Muscle layer of duodenum (tissue), 2 donors: ENCODE data around the gene BSPH1.
"Not testable (repeated sequence)": the region's sequence is repeated elsewhere in the genome, so short reads cannot be mapped to it uniquely, and the experiment has no call there.

Experiments used
- H3K27ac ChIP-seq: one replicate; pipeline ENCODE4 v1.7.0; 2013; ENCODE audit warnings: mild to moderate bottlenecking, low read length
- H3K27me3 ChIP-seq: one replicate; pipeline ENCODE4 v1.7.0; 2013; ENCODE audit warnings: low read depth, mild to moderate bottlenecking, control low read depth, low read length
- H3K36me3 ChIP-seq, 2 donors: one replicate each; pipeline ENCODE4 v1.7.0; 2013; ENCODE audit warnings: low read length in 2 of 2, control low read depth in 1 of 2, mild to moderate bottlenecking in 1 of 2; ENCODE audit not compliant: insufficient read depth in 2 of 2, control insufficient read depth in 1 of 2
- H3K4me1 ChIP-seq, 2 donors: one replicate each; pipeline ENCODE4 v1.7.0; 2013; ENCODE audit warnings: low read length in 2 of 2, mild to moderate bottlenecking in 2 of 2, control low read depth in 1 of 2, moderate library complexity in 1 of 2; ENCODE audit not compliant: insufficient read depth in 2 of 2, control insufficient read depth in 1 of 2
- H3K4me3 ChIP-seq, 2 donors: one replicate each; pipeline ENCODE4 v1.7.0; 2013; ENCODE audit warnings: low read length in 2 of 2, low read depth in 1 of 2, mild to moderate bottlenecking in 1 of 2
- H3K9me3 ChIP-seq, 2 donors: one replicate each; pipeline ENCODE4 v1.7.0; 2013; ENCODE audit warnings: low read length in 2 of 2, control low read depth in 1 of 2, mild to moderate bottlenecking in 1 of 2; ENCODE audit not compliant: control insufficient read depth in 1 of 2
- donor health status: healthy.

The BSPH1 gene

DNA sequence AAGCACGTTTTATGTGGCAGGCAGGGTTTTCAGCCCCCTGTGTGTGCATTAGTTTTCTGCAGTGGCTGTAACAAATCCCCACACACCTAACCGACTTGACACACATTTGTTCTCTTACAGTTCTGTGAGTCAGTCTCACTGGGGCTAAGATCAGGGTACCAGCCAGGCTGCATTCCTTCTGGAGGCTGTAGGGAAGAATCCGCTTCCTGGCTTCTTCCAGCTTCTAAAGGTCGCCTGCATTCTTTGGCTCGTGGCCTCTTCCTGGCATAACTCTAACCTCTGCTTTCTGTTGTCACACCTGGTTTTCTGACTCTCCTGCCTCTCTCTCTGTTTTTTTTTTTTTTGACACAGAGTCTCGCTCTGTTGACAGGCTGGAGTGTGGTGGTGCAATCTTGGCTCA is 8.9 kb upstream of the BSPH1 start:
- H3K36me3 ChIP-seq: no peaks in the 10 kb centered on the region
- H3K27ac ChIP-seq: no peak overlapping the region
- no peak overlapping the region for H3K4me3 ChIP-seq
- H3K27me3 ChIP-seq: no peaks in the 10 kb centered on the region
- H3K9me3 ChIP-seq: no peaks in the 10 kb centered on the region
- no peaks in the 10 kb centered on the region for H3K4me1 ChIP-seq

DNA sequence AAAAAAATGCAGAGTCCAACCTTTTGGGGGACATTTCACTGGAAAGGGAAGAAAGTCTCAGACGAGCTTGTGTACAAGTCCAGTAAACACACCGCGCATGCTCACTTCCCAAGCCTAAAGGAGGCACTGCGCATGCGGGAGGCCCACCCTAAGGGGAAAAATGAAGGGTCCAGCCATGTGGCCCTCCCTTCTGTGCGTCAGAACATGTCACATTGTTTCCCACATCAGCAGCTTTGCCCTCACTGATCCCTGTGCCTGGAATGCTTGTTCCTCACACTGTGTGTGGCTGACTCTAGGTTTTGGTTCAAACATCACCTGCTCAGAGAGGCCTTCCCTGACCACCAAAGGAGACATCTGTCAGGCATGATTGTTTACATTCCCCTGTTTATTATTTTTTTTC is 6.8 kb upstream of the BSPH1 start:
- Histone ChIP-seq H3K4me3 (no peak overlapping the region), H3K27me3 (no peaks in the 10 kb centered on the region), H3K4me1 (no peaks in the 10 kb centered on the region)

DNA sequence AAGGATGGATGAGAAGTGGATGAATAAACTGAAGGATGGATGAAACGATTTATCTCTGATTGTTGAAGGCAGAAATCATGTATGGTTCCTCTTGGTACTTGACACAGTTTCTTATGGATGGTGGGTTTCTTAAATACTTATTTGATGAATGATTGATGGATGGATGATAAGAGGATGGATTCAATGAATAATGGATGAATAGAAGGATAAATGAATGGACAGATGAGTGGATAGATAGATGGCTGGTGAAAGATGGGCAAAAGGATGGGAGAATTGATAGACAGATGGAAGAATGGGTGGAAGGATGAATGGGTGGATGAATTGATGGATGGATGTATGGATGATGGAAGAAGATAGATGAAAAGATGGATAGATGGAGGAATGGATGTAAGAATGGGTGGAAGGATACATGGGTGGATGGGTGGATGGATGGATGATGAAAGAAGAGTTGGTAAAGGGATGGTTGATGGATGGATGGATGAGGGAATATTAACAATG is 4.3 kb upstream of the BSPH1 start:
- Histone ChIP-seq H3K36me3 (no peaks in the 10 kb centered on the region), H3K27ac (no peak overlapping the region), H3K4me3 (no peak overlapping the region), H3K27me3 (no peaks in the 10 kb centered on the region), H3K4me1 (no peaks in the 10 kb centered on the region), H3K9me3 (no peaks in the 10 kb centered on the region)

More for the DNA sequence above, 6.8 kb upstream of the BSPH1 start:
- Histone ChIP-seq H3K36me3 (no peaks in the 10 kb centered on the region), H3K27ac (no peak overlapping the region), H3K9me3 (no peaks in the 10 kb centered on the region)

GRCh38 chr19:47994209-47994802 is 2.3 kb upstream of the BSPH1 start, which contains the start of gene ELSPBP1:
ELSPBP1 (plus strand) TSS chr19:47994632; CDS start chr19:48008668, 14,036 bp downstream.
- Histone ChIP-seq H3K27me3 (no peaks in the 10 kb centered on the region), H3K4me3 (no peak within 1 kb of the TSS), H3K36me3 (no peaks in the 10 kb centered on the region), H3K27ac (no peak within 1 kb of the TSS), H3K9me3 (no peaks in the 10 kb centered on the region), H3K4me1 (no peaks in the 10 kb centered on the region)

DNA sequence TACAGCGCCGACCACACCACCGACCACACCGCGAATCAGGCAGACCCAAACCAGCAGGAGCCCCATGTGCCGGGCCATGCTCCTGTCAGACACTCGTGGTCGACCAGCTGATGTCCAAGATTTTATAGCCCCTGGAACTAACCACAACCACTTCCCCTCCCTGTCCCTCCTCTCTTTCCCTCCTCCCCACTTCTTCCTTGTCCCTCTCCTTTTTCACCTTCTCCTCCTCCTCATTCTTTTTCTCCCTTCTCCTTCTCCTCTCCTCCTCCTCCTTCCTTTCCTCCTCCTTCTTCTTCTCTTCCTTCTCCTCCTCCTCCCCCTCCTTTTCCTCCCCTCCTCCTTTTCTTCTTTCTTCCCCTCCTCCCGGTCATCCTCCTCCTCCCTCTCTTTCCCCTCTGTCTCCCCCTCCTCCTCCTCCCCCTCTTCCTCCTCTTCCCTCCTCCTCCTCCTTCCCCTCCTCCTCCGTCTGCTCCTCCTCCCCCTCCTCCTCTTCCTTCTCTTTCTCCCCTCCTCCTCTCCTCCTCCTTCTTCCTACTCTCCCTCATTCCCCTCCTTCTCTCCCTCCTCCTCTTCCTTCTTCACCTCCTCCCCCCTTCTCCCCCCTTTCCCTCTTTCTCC is 670 bp downstream of the BSPH1 start:
- Histone ChIP-seq H3K27me3 (no peaks in the 10 kb centered on the region), H3K36me3 (no peaks in the 10 kb centered on the region), H3K27ac (no peak overlapping the region), H3K4me1 (no peaks in the 10 kb centered on the region), H3K9me3 (no peaks in the 10 kb centered on the region), H3K4me3 (no peak overlapping the region)

DNA sequence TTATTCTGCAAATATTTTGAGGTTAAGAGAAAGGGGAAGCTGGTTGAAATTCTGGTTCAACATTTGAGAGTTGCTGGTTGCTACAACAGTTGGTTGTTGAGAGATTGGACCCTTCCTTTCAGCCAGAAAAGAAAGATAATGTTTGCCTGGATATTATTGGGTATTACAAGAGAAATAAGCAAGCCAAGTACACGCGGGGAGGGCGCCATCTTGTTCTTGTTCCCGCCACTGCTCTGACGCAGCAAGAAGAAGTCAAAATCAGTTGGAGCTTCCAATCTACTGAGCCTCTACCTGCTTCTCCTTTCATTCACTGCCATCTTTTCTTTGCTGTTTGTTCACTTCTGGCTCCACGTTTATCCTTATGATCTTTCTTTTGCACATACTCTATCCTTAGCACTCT is 18.4 kb downstream of the BSPH1 start:
- Histone ChIP-seq H3K4me3 (no peak overlapping the region), H3K27me3 (no peaks in the 10 kb centered on the region), H3K27ac (no peak overlapping the region), H3K4me1 (no peaks in the 10 kb centered on the region), H3K9me3 (no peaks in the 10 kb centered on the region), H3K36me3 (no peaks in the 10 kb centered on the region)

DNA sequence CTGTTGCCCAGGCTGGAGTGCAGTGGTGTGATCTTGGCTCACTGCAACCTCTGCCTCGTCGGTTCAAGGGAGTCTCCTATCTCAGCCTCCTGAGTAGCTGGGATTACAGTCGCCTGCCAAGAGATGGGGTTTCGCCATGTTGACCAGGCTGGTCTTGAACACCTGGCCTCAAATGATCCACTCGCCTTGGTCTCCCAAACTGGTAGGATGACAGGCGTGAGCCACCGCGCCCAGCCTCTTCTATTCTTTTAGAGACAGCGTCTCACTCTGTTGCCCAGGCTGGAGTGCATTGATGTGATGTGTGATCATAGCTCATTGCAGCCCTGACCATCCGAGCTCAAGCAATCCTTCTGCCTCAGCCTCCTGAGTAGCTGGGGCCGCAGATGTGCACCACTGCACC is 36.0 kb downstream of the BSPH1 start:
- H3K36me3 ChIP-seq, H3K27ac ChIP-seq, H3K4me3 ChIP-seq, H3K9me3 ChIP-seq, H3K27me3 ChIP-seq, H3K4me1 ChIP-seq: not testable (repeated sequence)

DNA sequence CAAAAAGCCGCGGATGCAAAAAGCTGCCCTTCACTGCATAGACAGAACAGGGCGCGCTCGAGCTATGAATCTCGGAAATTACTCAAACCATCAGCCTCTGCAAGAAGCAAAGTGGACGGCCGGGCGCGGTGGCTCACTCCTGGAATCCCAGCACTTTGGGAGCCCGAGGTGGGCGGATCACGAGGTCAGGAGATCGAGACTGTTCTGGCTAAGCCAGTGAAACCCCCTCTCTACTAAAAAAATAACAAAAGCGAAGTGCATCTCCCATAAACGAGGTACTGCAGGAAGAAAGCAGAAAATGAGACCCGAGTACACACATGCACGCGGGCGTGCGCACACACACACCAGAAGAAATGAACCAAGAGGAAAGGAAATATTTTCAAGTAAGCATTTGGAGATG is 39.8 kb downstream of the BSPH1 start:
- not testable (repeated sequence) for H3K9me3 ChIP-seq, H3K4me3 ChIP-seq, H3K27ac ChIP-seq, H3K27me3 ChIP-seq, H3K36me3 ChIP-seq, H3K4me1 ChIP-seq

- H3K36me3 ChIP-seq, H3K27me3 ChIP-seq, H3K4me3 ChIP-seq, H3K4me1 ChIP-seq, H3K9me3 ChIP-seq, H3K27ac ChIP-seq: not testable (repeated sequence)
Measured at GRCh38 chr19:47949852-47950521, 42.0 kb downstream of the BSPH1 start.

GRCh38 chr19:47928581-47928980 is 63.4 kb downstream of the BSPH1 start:
- H3K27me3 ChIP-seq, H3K4me3 ChIP-seq, H3K27ac ChIP-seq, H3K4me1 ChIP-seq, H3K9me3 ChIP-seq, H3K36me3 ChIP-seq: not testable (repeated sequence)

DNA sequence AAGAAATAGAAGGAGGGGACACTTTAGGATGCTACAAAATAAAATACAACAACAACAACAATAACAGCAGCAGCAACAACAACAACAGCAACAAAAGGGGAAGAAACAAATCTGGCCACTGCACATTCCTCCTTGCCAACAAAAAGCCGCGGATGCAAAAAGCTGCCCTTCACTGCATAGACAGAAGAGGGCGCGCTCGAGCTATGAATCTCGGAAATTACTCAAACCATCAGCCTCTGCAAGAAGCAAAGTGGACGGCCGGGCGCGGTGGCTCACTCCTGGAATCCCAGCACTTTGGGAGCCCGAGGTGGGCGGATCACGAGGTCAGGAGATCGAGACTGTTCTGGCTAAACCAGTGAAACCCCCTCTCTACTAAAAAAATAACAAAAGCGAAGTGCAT is 71.9 kb downstream of the BSPH1 start:
- H3K27ac ChIP-seq, H3K4me3 ChIP-seq, H3K9me3 ChIP-seq, H3K27me3 ChIP-seq, H3K4me1 ChIP-seq, H3K36me3 ChIP-seq: not testable (repeated sequence)
